ENCODE measurements around the gene SLC37A1.

DNA sequence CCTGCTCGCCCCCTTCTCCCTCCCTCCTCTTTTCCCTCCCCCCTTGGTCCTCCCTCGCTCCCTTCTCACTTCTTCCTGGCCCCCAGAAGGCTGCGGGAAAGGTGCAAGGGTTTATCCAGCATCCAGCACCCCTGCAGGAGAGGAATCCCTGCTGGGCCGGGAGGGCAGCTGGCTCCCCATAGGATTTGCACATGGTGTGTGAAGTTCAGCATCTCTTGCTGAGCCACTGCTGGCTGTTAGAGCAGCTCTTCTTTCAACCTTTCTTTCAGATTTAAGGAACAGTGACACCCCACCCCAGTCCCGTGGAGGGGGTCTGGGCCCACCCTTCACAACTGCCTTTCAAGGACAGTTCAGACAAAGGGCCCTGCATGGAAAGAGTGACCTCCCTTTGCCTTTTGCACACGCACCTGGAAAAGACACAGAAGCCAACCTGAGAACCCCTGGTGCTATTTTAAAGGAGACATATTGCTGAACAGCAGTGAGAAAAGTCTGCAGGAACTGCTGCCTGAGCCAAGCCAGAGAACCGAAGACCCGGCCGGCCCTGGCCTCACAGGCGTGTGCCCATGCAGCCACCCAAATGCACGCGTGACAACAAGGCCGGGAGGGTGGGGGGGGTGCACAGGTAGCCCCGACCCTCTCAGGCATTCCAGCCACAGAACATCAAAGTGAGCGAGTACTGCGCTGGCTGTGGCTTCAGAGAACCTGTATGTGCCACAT is 66.6 kb downstream of the SLC37A1 start:
- TF ChIP-seq, protein P1, sequence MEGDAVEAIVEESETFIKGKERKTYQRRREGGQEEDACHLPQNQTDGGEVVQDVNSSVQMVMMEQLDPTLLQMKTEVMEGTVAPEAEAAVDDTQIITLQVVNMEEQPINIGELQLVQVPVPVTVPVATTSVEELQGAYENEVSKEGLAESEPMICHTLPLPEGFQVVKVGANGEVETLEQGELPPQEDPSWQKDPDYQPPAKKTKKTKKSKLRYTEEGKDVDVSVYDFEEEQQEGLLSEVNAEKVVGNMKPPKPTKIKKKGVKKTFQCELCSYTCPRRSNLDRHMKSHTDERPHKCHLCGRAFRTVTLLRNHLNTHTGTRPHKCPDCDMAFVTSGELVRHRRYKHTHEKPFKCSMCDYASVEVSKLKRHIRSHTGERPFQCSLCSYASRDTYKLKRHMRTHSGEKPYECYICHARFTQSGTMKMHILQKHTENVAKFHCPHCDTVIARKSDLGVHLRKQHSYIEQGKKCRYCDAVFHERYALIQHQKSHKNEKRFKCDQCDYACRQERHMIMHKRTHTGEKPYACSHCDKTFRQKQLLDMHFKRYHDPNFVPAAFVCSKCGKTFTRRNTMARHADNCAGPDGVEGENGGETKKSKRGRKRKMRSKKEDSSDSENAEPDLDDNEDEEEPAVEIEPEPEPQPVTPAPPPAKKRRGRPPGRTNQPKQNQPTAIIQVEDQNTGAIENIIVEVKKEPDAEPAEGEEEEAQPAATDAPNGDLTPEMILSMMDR (CRISPR knock-in tag; IDR thresholded peaks at IDR 0.05), result no peak
- TF ChIP-seq PHF8 (CRISPR knock-in tag; IDR thresholded peaks at IDR 0.05) (no peak), ZNF274 (CRISPR knock-in tag; IDR thresholded peaks at IDR 0.05) (no peak), ZNF3 (CRISPR knock-in tag; IDR thresholded peaks at IDR 0.05) (no peak)
- TF ChIP-seq, protein P2, sequence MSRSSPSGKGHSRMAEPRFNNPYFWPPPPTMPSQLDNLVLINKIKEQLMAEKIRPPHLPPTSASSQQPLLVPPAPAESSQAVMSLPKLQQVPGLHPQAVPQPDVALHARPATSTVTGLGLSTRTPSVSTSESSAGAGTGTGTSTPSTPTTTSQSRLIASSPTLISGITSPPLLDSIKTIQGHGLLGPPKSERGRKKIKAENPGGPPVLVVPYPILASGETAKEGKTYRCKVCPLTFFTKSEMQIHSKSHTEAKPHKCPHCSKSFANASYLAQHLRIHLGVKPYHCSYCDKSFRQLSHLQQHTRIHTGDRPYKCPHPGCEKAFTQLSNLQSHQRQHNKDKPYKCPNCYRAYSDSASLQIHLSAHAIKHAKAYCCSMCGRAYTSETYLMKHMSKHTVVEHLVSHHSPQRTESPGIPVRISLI (CRISPR knock-in tag; IDR thresholded peaks at IDR 0.05; ENCODE audit: borderline replicate concordance), result no peak
- TF ChIP-seq, protein P3, sequence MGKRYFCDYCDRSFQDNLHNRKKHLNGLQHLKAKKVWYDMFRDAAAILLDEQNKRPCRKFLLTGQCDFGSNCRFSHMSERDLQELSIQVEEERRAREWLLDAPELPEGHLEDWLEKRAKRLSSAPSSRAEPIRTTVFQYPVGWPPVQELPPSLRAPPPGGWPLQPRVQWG (CRISPR knock-in tag; IDR thresholded peaks at IDR 0.05; ENCODE audit: borderline replicate concordance, low read depth), result no peak

All from HepG2 (cell line).